RPMI8226 (cell line): ENCODE results near the gene VMP1.
"Not testable (repeated sequence)": the region's sequence is repeated elsewhere in the genome, so short reads cannot be mapped to it uniquely, and the experiment has no call there.

ENCODE experiments used
- DNase-seq: peaks from one replicate; pipeline ENCODE4 v3.0.0-alpha.2; 2015

The VMP1 gene

DNA sequence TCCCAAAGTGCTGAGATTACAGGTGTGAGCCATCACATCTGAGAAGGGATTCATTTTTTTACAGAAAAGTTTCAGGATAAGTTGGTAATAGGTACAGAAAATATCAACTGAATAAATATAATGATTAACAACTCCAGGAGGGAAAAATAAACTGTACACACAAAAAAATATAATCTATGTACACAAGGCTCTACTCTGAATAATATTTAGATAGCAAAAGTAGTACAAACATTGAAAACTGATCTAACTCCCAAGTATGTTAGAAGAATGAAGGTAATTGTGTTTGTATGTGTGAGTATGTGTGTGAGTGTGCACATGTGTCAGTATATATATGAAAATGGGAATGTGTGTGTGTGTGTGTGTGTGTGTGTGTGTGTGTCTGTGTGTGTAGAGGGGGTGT is 164.9 kb downstream of the VMP1 start:
- DNase-seq, result no peak

DNA sequence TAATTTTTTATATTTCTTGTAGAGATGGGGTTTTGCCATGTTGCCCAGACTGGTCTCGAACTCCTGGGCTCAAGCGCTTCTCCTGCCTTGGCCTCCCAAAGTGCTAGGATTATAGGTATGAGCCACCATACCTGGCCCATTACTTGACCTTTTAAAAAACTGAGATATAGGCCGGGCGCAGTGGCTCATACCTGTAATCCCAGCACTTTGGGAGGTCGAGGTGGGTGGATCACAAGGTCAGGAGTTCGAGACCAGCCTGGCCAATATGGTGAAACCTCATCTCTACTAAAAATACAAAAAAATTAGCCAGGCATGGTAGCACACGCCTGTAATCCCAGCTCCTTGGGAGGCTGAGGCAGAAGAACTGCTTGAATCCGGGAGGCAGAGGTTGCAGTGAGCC is 166.0 kb downstream of the VMP1 start:
- DNase-seq, result not testable (repeated sequence)

DNA sequence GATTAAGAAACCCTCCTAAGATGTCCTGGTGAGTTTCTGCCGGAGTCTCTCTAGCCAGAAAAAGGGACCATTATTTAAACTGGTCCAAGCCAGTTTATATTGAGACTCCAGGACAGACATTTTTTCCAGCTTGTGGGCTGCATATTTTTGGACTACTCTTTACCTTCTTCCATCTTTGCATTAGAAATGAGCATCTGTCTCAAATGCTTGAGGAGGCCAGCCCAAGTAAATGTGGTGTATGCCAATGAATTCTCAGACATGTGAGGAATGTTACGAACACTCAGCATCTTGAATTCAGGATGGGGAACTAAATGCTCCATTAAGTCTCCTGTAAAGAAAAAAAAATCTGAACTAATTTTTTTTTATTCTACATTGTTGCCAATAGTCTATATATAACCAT is 166.9 kb downstream of the VMP1 start:
- no peak for DNase-seq

DNA sequence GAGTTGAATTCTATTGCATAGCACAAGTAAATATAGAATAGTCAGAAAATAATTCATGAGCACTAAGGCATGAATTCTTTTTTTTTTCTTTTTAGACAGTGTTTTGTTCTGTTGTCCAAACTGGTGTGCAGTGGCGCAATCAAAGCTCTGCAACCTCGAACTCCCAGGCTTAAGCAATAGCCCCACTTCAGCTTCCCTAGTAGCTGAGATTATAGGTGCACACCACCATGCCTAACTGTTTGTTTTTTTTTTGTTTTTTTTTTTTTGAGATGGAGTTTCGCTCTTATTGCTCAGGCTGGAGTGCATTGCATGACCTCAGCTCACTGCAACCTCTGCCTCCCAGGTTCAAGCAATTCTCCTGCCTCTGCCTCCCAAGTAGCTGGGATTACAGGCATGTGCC is 168.7 kb downstream of the VMP1 start:
- DNase-seq, result no peak

DNA sequence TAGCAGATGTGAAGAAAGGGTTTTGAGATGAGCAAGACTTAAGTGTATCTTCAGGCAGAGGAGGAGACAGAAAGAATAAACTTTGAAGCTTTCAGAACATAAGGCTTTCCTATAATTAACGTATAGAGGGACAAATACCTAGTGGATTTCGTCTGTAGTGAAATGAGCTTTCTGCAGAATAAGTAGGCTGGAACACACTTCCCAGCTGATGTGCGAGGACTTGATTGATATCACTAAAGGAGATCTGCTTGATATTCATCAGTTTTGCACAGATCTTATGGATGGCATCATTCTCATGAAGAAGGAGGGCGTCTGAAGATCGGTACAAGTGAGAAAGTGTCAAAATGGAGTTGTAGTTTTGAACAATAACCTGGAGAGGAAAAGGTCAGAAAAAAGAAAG is 170.5 kb downstream of the VMP1 start:
- DNase-seq, result no peak

DNA sequence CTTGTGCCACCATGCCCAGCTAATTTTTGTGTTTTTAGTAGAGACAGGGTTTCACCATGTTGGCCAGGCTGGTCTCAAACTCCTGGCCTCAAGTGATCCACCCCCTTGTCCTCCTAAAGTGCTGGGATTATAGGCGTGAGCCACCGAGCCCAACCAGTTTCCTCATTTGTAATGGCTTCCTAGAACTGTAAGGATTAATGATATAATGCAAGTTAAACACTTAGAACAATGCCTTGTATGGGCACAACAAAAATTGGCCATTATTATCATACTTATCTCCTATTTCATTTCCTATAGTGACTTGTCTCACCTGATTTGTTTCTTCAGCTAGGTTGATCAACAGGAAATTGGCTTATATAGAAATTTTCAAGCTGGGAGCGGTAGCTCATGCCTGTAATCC is 171.2 kb downstream of the VMP1 start:
- DNase-seq, result no peak

DNA sequence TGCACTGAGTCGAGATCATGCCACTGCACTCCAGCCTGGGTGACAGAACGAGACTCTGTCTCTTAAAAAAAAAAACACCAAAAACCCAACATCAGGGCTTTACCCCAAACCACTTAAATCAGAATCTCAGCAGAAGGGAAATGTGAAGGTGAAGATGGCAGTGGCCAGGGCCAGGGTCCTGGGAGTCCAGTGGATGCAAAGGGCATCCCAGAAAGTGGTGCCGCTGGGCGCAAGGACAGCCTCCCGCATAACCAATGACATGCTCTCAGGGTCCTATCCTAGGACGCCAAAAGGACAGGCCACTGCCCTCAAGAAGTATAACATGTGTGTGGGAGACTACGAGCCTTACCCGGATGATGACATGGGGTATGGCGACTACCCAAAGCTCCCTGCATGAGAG is 177.4 kb downstream of the VMP1 start:
- no peak for DNase-seq

DNA sequence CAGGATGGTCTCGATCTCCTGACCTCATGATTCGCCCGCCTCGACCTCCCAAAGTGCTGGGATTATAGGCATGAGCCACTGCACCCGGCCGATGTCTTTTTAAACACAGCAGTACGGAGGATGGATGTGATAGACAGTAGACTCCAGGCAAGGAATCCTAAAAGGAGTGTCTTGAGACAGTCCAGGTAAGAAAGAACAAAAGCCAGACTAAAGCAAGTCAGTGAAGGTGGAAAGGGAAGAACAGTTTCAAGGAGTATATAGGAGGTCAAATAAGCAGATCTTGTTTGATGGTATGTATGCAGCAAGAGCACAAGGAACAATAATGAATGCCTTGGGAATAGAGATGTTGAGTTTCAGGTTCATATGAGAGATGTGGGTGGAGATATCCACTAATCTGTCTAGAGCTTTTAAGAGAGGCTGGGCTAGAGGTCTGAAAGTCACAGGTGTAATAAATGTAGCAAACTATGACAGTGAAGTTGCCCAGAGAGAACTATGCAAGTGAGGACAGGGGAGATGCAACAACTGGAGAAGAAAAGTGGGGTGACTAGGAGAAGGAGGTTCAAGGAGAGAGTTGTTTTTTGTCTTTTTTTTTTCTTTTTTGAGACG is 180.8 kb downstream of the VMP1 start:
- DNase-seq, result no peak

DNA sequence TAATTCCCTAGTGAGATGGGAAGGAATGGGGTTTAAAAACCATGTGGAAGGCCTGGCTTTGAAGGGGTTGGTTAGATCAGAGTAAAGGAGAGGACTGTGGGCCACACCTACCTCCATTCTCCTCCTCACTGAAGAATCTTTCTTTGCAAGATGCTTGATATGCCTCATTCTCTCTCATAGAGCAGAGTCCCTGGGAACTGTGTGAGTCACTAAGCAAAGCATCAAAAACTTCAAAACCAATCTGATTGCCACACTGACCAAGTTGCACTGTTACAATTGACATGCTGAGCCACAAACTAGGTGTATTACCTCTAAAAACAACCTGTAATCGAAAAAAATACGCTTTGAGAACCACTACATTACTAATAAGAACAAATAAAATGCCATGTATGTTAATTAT is 183.3 kb downstream of the VMP1 start:
- DNase-seq, result no peak
